ENCODE results near the gene POLE. TPM values are rescaled to one million over a fixed set of nuclear protein-coding genes. Genes with fewer than 3 reads are reported as not detected.

The POLE gene
- total RNA-seq, 2 experiments from 2014 or later = 157 to 230 TPM

GRCh38 chr12:132583736-132584135 is 103.4 kb downstream of the POLE start:
- Histone ChIP-seq H3K4me2 (ENCODE audit: low read length) (no peak overlapping the region), H2AFZ (ENCODE audit: low read length) (no peak overlapping the region), H3K4me3 (ENCODE audit: low read depth, low read length, poor library complexity, severe bottlenecking) (no peak overlapping the region), H3K79me2 (ENCODE audit: insufficient read depth, low read depth, low read length) (no peaks in the 10 kb centered on the region), H3K27ac (ENCODE audit: low read depth, low read length, poor library complexity, severe bottlenecking) (no peak overlapping the region), H4K20me1 (ENCODE audit: insufficient read depth, low read length) (no peaks in the 10 kb centered on the region), H3K4me1 (ENCODE audit: insufficient read depth, low read length, poor library complexity, severe bottlenecking) (no peaks in the 10 kb centered on the region), H3K9me3 (ENCODE audit: low read length) (no peaks in the 10 kb centered on the region), H3K9me2 (ENCODE audit: insufficient read depth, low read length) (no peaks in the 10 kb centered on the region), H3K36me3 (ENCODE audit: insufficient read depth, low read length) (no peaks in the 10 kb centered on the region)
- TF ChIP-seq, protein P1, sequence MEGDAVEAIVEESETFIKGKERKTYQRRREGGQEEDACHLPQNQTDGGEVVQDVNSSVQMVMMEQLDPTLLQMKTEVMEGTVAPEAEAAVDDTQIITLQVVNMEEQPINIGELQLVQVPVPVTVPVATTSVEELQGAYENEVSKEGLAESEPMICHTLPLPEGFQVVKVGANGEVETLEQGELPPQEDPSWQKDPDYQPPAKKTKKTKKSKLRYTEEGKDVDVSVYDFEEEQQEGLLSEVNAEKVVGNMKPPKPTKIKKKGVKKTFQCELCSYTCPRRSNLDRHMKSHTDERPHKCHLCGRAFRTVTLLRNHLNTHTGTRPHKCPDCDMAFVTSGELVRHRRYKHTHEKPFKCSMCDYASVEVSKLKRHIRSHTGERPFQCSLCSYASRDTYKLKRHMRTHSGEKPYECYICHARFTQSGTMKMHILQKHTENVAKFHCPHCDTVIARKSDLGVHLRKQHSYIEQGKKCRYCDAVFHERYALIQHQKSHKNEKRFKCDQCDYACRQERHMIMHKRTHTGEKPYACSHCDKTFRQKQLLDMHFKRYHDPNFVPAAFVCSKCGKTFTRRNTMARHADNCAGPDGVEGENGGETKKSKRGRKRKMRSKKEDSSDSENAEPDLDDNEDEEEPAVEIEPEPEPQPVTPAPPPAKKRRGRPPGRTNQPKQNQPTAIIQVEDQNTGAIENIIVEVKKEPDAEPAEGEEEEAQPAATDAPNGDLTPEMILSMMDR (conservative IDR thresholded peaks at IDR 0.05; ENCODE audit: low read length) = no peak
- TF ChIP-seq EZH2phosphoT487 (IDR thresholded peaks at IDR 0.05; ENCODE audit: borderline replicate concordance, low read depth, low read length) = no peak
- BruUV-seq (replicated peaks) = TSS peak; percentile 84
- ChIA-PET CTCF (ENCODE audit: unreplicated experiment) (no interaction called here), POLR2A (no interaction called here)
- intact Hi-C loops (cut with micrococcal nuclease; ENCODE audit: unreplicated experiment) = no loop called here
- DNase-seq (ENCODE audit: low spot score) = no peak

DNA sequence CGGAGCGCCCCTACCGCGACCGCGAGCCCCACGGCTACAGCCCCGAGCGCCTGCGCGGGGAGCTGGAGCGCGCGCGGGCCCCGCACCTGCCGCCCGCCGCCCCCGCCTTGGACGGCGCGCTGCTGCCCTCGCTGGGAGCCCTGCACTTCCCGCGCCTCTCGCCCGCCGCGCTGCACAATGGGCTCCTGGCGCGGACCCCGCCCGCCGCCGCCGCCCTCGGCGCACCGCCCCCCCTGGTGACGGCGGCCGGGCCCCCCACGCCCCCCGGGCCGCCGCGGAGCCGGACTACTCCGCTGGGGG is 103.8 kb downstream of the POLE start:
- no peak for DNase-seq (ENCODE audit: low spot score)
- intact Hi-C loops (cut with micrococcal nuclease; ENCODE audit: unreplicated experiment) = no loop called here
- Histone ChIP-seq H3K36me3 (ENCODE audit: insufficient read depth, low read length) (no peaks in the 10 kb centered on the region), H2AFZ (ENCODE audit: low read length) (no peak overlapping the region), H3K4me2 (ENCODE audit: low read length) (no peak overlapping the region), H3K9me2 (ENCODE audit: insufficient read depth, low read length) (no peaks in the 10 kb centered on the region), H3K4me3 (ENCODE audit: low read depth, low read length, poor library complexity, severe bottlenecking) (no peak overlapping the region), H3K9me3 (ENCODE audit: low read length) (no peaks in the 10 kb centered on the region), H4K20me1 (ENCODE audit: insufficient read depth, low read length) (no peaks in the 10 kb centered on the region), H3K4me1 (ENCODE audit: insufficient read depth, low read length, poor library complexity, severe bottlenecking) (no peaks in the 10 kb centered on the region), H3K27ac (ENCODE audit: low read depth, low read length, poor library complexity, severe bottlenecking) (no peak overlapping the region), H3K79me2 (ENCODE audit: insufficient read depth, low read depth, low read length) (no peaks in the 10 kb centered on the region)
- TF ChIP-seq, protein P1 (conservative IDR thresholded peaks at IDR 0.05; ENCODE audit: low read length) = no peak
- no peak for TF ChIP-seq EZH2phosphoT487 (IDR thresholded peaks at IDR 0.05; ENCODE audit: borderline replicate concordance, low read depth, low read length)
- ChIA-PET CTCF (ENCODE audit: unreplicated experiment) (no interaction called here), POLR2A (no interaction called here)
- BruUV-seq (replicated peaks) = no TSS peak

GRCh38 chr12:132582582-132583410 is 104.3 kb downstream of the POLE start:
- ChIA-PET POLR2A (no interaction called here), CTCF (ENCODE audit: unreplicated experiment) (no interaction called here)
- no peaks in the 10 kb centered on the region for H3K79me2 ChIP-seq (ENCODE audit: insufficient read depth, low read depth, low read length)
- H3K4me2 ChIP-seq (ENCODE audit: low read length) = no peak overlapping the region
- H3K36me3 ChIP-seq (ENCODE audit: insufficient read depth, low read length) = no peaks in the 10 kb centered on the region
- H3K4me3 ChIP-seq (ENCODE audit: low read depth, low read length, poor library complexity, severe bottlenecking) = no peak overlapping the region
- BruUV-seq (replicated peaks) = no TSS peak
- no peak for TF ChIP-seq EZH2phosphoT487 (IDR thresholded peaks at IDR 0.05; ENCODE audit: borderline replicate concordance, low read depth, low read length)
- TF ChIP-seq, protein P1 (conservative IDR thresholded peaks at IDR 0.05; ENCODE audit: low read length) = no peak
- intact Hi-C loops (cut with micrococcal nuclease; ENCODE audit: unreplicated experiment) = no loop called here
- H3K9me3 ChIP-seq (ENCODE audit: low read length) = no peaks in the 10 kb centered on the region
- H2AFZ ChIP-seq (ENCODE audit: low read length) = no peak overlapping the region
- no peaks in the 10 kb centered on the region for H3K4me1 ChIP-seq (ENCODE audit: insufficient read depth, low read length, poor library complexity, severe bottlenecking)
- H4K20me1 ChIP-seq (ENCODE audit: insufficient read depth, low read length) = no peaks in the 10 kb centered on the region
- no peak overlapping the region for H3K27ac ChIP-seq (ENCODE audit: low read depth, low read length, poor library complexity, severe bottlenecking)
- H3K9me2 ChIP-seq (ENCODE audit: insufficient read depth, low read length) = no peaks in the 10 kb centered on the region
- no peak for DNase-seq (ENCODE audit: low spot score)
